NCI-H1694 treated with DMSO at 0.1 percent for 48 hours (cell line): ENCODE measurements around the gene RPF1.
"Not testable (repeated sequence)": the region's sequence is repeated elsewhere in the genome, so short reads cannot be mapped to it uniquely, and the experiment has no call there.

Source experiments
- DNase-seq: peaks from one replicate; lab custom pipeline; 2025; lab: John Stamatoyannopoulos, UW

Gene RPF1, protein sequence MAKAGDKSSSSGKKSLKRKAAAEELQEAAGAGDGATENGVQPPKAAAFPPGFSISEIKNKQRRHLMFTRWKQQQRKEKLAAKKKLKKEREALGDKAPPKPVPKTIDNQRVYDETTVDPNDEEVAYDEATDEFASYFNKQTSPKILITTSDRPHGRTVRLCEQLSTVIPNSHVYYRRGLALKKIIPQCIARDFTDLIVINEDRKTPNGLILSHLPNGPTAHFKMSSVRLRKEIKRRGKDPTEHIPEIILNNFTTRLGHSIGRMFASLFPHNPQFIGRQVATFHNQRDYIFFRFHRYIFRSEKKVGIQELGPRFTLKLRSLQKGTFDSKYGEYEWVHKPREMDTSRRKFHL

GRCh38 chr1:84478876-84479868, at the start of gene RPF1:
TSS of gene RPF1 (plus strand) at chr1:84479266. CDS start at chr1:84479282, 16 bp downstream.
- DNase-seq = peak; percentile 76

- no peak for DNase-seq
Measured at GRCh38 chr1:84430546-84430945, 48.5 kb upstream of the RPF1 start.

- peak; percentile 71 for DNase-seq
Measured at GRCh38 chr1:84433258-84434080, 45.6 kb upstream of the RPF1 start.

GRCh38 chr1:84434081-84434769, 44.8 kb upstream of the RPF1 start:
- no peak for DNase-seq

DNA sequence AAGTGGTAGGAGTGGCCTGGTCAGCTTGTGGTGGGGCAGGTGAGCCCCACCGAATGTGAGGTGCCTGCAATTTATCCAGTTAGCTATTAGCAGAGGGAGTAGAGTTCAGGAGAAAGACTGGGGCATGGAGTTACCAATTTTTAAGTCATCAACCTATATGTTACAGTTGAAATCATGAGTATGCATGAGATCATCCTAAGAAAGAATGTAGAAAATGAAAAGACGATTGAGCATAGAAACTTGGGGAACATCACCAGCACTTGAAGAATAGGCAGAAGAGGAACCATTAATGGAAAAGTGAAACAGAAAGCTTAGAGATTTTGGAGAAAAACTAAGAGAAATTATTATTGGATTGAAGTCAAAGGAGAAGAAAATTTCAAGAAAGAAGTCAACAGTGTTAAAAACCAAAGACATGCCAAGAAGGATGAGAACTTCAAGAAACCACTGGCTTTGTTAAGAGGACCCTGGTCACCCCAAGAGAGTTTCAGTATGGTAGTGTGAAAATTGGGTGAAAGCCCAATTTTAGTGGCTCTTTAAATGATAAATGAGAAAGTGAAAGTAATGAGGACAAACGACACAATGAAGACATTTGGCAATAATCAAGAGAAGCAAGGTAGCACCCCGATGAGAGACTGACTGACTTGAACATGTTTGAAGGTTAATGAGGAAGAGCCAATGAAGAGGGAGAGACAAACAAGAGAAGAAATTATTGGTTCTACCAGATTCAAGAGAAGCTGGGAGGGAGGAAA, 44.1 kb upstream of the RPF1 start:
- no peak for DNase-seq

- no peak for DNase-seq
Measured at GRCh38 chr1:84436876-84437655, 42.0 kb upstream of the RPF1 start.

DNA sequence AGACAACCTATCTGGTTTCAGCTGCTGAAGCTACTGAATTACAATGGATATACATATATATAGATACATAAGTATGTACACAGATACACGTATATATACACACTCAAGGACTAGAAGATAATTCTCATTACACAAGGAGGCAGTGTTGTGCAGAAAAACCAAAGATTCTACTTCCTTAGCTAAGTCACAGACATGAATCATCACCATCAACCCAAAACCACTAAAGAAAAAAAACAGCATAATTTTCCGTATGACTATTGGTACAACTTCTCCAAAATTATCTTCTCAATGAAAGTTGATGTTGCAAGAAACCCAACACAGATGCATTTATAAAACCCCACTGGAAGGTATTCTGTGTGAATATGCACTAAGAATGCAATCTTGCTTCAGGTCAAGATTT, 36.8 kb upstream of the RPF1 start:
- no peak for DNase-seq

- not testable (repeated sequence) for DNase-seq
Measured at GRCh38 chr1:84442747-84443646, 36.1 kb upstream of the RPF1 start.

GRCh38 chr1:84448704-84449103, 30.4 kb upstream of the RPF1 start:
- not testable (repeated sequence) for DNase-seq

DNA sequence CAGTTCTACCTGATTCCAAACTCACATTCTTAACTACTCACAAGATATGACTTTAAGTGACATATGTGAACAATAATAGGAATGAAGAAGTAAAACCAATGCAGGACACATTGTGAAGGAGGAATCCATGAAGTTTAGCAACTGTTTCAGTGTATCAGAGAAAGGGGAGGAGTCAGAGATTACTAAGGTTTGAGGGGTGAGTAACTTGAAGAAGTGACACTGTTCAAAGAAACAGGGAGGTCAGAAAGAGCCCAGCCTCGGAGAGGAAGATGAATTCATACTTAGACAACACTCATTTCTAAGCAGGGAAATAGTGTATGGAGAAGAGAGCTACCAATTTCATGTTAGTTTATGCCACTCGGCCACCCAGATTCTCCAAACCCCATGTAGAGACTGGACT, 28.2 kb upstream of the RPF1 start:
- no peak for DNase-seq

DNA sequence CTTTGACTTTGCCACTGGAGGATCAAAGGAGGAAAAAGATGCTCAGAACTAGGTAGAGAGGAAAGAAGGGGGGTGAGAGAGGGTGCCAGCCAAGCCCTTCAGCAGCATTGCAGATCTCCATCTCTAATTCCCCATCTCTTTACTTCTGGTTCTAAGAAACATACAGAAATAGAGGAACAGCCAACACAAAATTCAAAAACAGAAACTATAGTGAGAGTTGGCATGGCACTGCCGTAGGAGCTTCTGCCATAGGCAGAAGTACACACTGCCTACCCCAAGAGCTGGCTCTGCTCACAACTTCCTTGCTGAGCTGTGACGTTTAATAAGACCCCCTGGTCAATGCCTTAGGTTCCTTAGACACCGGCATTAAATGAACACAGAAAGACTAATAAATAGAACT, 26.6 kb upstream of the RPF1 start:
- DNase-seq = no peak

GRCh38 chr1:84462118-84462517, 16.9 kb upstream of the RPF1 start:
- no peak for DNase-seq

GRCh38 chr1:84467298-84467697, 11.8 kb upstream of the RPF1 start:
- no peak for DNase-seq

- no peak for DNase-seq
Measured at GRCh38 chr1:84476225-84476624, 2.8 kb upstream of the RPF1 start.

DNA sequence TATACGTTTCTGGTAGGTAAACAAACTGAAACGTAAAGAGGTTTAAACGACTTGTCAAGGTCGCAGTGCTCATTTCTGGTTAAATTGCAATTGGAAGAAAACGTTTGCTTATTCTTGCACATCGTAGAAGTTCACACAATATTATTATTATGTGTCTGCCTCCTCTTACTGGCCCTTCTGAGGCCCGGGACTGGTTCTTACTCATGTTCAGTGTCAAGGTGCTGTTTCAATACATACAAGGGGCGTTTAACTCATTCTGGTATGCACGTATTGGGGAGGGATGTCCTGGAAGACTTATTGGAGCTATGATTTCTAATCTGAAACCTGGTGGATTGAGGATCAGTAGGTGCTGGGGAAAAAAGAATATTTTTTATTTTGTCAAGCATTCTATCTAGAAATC, 932 bp downstream of the RPF1 start:
- DNase-seq = no peak

DNA sequence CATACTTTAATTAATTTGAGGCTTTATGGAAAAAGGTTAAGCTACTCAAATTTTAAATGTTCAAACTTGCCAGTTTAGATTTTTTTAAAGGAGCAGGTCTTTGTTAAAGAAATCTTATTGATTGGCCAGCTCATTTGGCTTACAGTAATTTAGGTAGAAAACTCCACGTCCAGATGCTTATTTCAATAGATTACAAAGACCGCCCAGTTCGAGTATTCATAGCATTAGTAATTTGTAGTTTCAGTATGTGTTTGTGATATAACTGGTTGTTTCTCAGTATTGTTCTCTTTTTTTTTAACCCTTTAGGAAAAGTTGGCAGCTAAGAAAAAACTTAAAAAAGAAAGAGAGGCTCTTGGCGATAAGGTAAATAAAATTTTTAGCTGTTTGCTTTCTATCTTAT, 1.6 kb downstream of the RPF1 start:
- no peak for DNase-seq

- no peak for DNase-seq
Measured at GRCh38 chr1:84481317-84481716, 2.3 kb downstream of the RPF1 start.

DNA sequence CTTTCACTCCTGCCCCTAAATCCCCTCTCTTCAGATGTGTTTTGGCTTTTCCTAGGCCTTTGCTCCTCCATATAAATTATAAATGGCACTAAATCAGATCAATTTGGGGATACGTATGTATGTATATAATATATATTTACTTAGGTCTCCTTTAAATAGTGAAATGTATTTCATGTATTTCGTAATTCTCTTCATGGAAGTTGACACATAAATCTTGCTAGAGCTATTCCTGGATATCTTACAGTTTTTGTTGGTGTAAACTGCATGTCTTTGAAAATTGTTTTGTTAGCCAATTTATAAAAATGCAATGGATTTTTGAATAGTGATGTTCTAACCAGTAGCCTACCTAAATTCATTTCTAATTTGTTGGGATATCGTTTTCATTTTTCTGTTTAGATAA, 9.0 kb downstream of the RPF1 start:
- no peak for DNase-seq

GRCh38 chr1:84489766-84490165, 10.7 kb downstream of the RPF1 start:
- no peak for DNase-seq
